NCI-H1930 (cell line): Measurements from ENCODE around the gene MYH13.

Source experiments
- DNase-seq, 2 experiments: peaks; one replicate each; lab custom pipeline; 2025; lab: John Stamatoyannopoulos, UW

MYH13 gene

DNA sequence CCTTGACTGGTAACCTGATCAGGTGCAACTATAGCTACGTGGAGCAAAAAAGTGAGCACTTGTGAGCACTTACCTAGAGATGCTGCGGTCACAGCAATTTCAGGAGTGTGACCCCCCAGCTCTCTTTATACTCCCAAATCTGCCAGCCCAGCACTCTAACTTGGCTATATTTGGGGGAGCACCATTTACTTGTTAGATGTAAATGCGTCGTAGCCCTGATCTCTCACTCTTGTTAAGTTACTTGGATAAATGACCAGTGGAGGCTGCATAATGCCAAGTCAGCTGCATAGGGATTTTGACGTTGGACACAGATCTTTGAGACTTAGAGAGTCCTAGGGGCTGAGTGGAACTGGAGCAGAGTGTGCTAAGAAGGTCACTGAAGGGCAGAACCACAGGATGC lies at the start of gene MYH13:
Gene MYH13, minus strand, starts transcription at position 101 of the 400 bp plus-strand sequence. CDS start 8,476 bp downstream, outside the sequence.
- no peak for DNase-seq

DNA sequence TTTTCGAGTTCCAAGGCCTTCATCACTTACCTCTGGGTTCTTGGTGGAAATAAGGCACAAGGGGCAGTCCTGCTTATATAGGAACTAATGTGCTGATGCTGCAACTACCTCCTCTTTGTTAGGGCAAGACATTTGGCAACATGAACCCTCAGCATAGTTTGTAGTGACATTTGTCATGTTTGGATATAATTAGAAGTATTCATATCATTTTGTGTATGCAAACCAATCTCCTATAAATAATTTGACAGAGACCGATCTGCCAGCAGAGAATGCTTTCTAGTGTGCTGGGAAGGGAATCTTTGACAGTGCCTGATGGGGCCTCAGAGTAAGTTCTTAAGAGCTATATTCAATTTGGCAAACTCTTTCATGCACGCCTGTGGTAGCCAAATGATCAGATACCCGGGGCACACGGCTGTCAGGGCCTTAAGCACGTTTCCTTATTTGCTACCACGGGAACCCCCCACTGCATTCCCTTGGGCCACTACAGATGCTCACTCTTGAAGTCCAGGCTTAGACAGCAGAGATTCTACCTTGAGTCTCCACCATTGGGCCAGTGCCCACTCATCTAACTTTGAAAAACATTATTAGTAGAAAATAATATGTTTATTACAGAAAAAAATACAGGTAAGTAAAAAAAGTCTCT lies 49.2 kb upstream of the MYH13 start, which contains the start of gene MYH8:
Gene MYH8, minus strand, starts transcription at position 51 of the 643 bp plus-strand sequence. CDS start 1,723 bp downstream, outside the sequence.
- DNase-seq, result peak in 1 of 2 experiments; percentile 5

- DNase-seq, result no peak
Measured at GRCh38 chr17:10421211-10421610, 48.4 kb upstream of the MYH13 start.

- no peak for DNase-seq
Measured at GRCh38 chr17:10420811-10421210, 48.0 kb upstream of the MYH13 start.

GRCh38 chr17:10417431-10417830 lies 44.6 kb upstream of the MYH13 start:
- peak; percentile 77 to 89 for DNase-seq

DNA sequence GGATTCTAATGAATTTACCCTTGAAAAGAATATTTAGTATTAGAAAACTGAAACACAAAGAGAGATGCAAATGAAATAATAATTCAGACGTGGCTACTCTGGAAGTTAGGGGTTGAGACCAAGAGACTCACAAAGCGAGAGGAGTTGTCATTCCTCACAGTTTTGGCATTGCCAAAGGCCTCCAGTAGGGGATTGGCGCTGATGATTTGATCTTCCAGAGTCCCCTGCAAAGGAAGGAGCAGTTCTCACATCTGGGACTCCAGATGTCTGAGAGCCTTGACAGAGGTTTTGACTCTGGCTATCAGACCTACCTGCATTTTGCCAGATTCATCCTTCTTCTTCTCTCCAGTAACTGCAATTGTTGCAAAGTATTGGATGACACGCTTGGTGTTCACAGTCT lies 42.4 kb upstream of the MYH13 start:
- no peak for DNase-seq

GRCh38 chr17:10403589-10403988 lies 30.8 kb upstream of the MYH13 start:
- DNase-seq, result no peak

GRCh38 chr17:10398352-10398751 lies 25.5 kb upstream of the MYH13 start:
- DNase-seq, result no peak

DNA sequence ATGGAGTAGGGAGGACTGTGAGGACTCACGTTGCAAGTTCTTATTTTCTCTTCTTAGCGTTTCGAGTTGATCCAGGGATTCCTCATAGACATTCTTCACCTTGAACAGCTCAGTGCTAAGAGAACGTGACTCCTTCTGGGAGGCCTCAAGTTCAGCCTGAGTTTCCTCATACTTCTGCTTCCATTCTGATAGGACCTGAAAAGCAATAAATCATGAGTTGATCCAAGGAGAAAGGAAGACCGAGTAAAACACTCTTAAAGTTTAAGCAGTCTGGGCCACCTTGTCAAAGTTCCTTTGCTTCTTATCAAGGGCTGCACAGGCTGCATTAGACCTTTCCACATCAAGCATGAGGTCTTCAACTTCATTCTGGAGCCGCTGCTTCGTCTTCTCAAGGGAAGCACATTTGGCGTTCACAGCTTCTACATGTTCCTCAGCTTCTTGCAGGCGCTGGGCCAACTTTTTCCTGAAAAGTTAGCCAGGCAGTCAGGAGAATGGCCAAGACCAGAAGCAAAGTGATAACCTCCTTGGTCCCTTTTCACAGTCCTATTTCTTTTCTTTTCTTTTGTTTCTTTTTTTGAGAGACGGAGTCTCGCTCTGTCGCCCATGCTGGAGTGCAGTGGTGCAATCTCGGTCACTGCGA lies 23.8 kb upstream of the MYH13 start:
- DNase-seq, result no peak

- no peak for DNase-seq
Measured at GRCh38 chr17:10394201-10394887, 21.5 kb upstream of the MYH13 start.

GRCh38 chr17:10392880-10393279 lies 20.1 kb upstream of the MYH13 start:
- DNase-seq, result no peak

- DNase-seq, result no peak
Measured at GRCh38 chr17:10385871-10386270, 13.1 kb upstream of the MYH13 start.

DNA sequence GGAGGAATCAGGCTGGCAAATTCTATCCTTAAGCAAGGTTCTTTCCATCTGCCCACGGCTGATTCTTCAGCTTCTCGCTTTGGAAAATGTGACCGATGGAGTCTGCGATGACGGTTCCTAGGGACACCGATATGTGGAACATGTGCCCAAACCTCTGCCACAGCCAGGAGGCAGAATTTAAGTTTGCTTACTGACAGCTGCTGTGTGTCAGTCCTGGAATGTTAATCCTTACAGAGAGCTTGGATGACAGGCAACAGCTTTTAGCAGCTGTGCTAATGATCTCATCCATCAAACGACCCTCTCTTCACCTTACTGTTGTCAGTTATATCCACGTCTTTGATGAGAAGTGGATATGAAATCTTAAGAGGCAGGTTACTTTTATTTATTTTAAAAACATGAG lies 11.4 kb upstream of the MYH13 start:
- no peak for DNase-seq

GRCh38 chr17:10380631-10381408 lies 8.0 kb upstream of the MYH13 start:
- DNase-seq, result no peak

DNA sequence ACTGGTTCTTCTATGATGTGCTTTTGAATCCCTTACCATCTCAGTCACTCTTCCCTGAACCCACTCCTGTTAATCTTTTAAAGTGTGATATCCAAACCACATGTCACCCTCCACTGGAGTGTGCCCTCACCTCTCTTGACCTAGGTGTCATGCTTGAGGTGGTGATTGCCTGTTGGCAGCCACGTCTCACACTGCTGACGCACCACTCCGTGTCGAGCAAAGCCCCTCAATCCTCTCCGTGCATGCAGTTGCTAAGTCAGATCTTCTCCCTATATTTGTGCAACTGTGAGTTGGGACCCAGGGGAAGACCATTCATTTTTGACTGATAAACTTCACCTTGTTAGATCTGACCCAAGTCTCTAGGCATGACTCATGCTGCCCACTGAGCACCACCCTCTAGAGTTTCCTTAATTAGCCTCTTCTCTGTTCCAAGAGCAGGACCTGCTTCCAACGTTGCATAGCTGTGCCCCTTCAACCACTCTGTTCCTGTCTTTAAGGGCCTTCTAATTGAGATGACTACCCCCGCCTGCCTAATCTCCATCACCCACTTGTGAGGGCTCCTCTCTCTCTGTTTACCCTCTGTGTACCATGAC lies 2.7 kb downstream of the MYH13 start:
- DNase-seq, result no peak

- DNase-seq, result no peak
Measured at GRCh38 chr17:10369239-10369638, 3.6 kb downstream of the MYH13 start.

DNA sequence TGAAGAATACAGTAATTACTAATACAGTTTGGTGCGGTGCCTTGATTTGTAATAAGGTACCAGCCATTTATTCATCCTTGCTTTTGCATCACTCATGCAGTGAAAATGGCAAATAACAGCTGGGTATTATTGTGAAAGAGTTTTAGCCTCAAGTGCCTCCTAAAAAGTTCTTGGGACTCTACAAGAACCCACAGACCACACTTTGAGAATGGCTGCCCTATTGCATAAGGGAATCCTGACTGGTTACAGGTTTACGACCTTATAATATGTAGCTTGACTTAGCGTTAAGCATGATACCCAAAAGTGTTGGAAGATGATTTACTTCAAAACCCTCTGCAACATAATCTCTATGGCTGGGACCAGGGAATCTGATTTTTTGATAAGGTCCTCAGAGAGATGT lies 4.2 kb downstream of the MYH13 start:
- no peak for DNase-seq

GRCh38 chr17:10360578-10360977 lies 12.2 kb downstream of the MYH13 start:
- DNase-seq, result no peak

DNA sequence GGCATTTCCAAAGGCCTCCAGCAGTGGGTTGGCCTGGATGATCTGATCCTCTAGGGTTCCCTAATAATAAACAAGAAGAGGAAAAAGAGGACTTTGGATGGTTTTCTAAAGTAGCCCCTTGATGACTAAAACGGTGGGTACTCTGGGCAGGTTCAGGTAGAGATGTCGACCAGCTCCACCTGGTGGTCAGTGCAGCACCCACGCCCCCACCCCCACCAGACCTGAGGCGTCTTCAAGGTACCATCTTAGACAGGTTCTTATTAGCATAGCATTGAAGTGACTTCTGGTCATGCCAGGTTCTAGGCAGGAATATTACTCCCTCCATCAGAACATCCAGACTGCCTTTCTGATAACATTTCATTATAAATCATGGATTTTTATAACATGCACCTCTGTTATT lies 15.0 kb downstream of the MYH13 start:
- no peak for DNase-seq

DNA sequence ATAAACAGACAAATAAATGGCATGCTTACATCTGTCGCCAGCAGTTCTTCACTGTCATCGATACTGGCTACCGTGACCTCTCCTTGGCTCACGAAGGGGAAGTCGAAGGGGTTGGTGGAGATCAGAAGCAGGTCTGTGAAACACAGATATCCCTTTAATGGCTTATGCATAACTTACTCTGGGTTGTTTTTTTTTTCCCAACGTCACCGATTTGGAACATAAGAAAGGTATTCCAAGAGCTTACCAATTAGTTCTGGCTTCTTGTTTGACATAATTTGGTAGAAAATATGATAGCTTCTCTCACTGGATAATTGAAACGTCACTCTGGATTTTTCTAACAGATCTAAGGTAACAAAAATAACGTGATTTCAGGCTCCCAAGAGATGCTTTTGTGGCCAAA lies 18.2 kb downstream of the MYH13 start:
- no peak for DNase-seq

DNA sequence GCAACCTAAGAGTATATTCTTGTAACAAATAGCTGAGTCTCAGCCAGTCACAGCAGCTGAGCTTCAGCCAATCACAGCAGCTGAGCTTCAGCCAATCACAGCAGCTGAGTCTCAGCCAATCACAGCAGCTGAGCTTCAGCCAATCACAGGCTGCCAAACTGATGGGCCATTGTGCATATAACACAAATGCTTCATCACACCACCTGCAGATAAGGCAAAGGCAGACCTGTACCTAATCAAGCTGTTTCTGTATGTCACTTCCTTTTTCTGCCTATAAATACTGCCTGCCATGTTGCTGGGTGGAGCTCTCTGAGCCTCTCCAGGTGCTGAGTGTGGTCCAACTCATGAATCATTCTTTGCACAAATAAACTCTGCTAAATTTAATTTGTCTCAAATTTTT lies 19.9 kb downstream of the MYH13 start:
- no peak for DNase-seq

GRCh38 chr17:10349403-10349802 lies 23.4 kb downstream of the MYH13 start:
- DNase-seq, result no peak
